ENCODE measurements around the gene ADAMTSL1.

The ADAMTSL1 gene

DNA sequence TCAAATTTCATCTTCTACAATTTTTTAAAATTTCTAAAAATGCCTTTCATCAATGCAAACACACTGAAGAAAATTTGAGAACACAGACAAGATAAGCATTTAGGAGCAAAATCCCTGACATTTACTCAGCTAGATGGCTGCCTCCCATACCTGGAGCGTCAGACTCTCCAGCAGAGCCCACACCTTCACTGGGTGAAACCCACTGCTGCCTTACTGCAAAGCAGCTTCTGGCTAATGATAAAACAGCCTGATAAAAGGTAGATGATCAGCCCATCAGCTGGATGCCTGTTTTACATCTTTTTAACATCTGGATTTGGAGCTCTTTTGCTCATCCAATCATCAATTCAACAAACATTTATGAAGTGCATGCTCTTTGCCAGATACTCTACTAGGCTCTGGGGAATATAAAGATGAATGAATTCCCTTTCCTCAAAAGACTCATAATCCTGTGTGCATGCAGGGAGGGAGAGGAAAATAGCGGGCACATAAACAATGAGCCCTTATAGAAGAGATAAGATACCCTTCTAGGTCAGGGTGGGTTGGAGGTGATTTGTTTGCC, 287.9 kb downstream of the ADAMTSL1 start:
- Mint-ChIP-seq H3K36me3 (ENCODE audit: low read depth) (no peaks in the 10 kb centered on the region), H3K4me1 (ENCODE audit: low read depth) (no peaks in the 10 kb centered on the region), H3K27me3 (peaks cover 5% of the 10 kb centered on the region), H3K9me3 (no peaks in the 10 kb centered on the region), H3K4me3 (no peak overlapping the region), H3K27ac (no peak overlapping the region)

DNA sequence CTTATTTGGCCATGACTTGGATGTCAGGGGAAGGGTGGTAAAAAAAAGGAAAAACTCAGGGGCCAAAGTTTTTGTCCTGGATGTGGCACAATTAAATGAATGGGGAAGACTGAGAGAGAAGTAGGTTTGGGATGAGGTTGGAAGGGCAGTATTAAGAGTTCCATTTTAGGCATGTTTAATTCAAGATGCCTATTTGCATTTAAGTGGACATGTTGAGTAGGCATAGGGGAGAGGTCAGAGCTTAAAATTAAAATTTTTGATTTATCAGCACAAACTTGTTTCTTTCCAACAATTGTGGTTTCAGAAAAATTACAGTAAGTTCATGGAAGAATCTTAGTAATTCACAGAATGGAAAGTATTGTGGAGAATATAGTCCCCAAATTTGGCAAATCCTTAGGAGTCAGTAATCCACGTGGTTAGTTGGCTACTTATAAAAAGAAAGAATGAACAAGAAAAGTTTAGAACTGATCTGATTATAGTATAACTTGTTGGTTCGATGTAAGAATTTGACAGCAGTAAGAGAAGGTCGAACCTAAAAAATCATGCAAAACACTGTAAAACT, 293.1 kb downstream of the ADAMTSL1 start:
- Mint-ChIP-seq H3K4me1 (ENCODE audit: low read depth) (no peaks in the 10 kb centered on the region), H3K4me3 (no peak overlapping the region), H3K36me3 (ENCODE audit: low read depth) (no peaks in the 10 kb centered on the region), H3K27ac (no peak overlapping the region), H3K27me3 (peaks cover 5% of the 10 kb centered on the region), H3K9me3 (no peaks in the 10 kb centered on the region)

DNA sequence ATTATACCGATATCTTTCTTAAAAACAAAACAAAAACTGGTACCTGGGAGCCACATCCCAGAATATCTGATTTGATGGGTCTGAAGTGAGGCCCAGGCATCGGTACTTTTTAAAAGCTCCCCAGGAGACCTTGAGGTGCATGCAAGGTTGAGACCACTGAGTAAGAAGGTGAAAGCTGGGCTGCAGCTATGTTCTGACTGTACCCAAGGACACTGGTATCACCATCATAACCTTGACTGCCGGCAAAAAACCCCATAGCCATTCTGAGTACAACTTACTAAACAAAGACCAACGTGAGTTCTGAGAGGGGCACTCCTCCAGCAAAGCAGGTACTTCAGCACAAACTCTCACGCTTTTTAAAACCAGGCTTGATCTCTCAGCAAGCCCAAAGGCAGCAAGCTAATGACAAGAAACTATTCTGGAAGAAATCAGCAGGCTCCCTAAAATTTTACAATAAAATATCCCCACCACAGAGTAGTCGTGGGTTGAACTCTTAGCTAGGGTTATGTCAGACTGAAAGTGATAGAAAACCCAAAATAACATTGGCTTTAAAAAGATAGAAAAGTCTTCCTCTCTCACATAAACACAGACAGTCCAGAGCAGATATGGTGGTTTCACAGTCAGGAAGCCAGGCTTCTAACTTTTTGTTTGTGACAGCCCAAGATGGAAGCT, 295.1 kb downstream of the ADAMTSL1 start:
- no peak overlapping the region for H3K4me3 Mint-ChIP-seq

GRCh38 chr9:18770131-18770908, 296.4 kb downstream of the ADAMTSL1 start:
- H3K36me3 Mint-ChIP-seq (ENCODE audit: low read depth), result no peaks in the 10 kb centered on the region
- peaks cover 7% of the 10 kb centered on the region for H3K27me3 Mint-ChIP-seq

More for the DNA sequence above, 295.1 kb downstream of the ADAMTSL1 start:
- no peaks in the 10 kb centered on the region for H3K36me3 Mint-ChIP-seq (ENCODE audit: low read depth)
- no peaks in the 10 kb centered on the region for H3K4me1 Mint-ChIP-seq (ENCODE audit: low read depth)
- H3K27me3 Mint-ChIP-seq, result peaks cover 2% of the 10 kb centered on the region
- no peaks in the 10 kb centered on the region for H3K9me3 Mint-ChIP-seq
- no peak overlapping the region for H3K27ac Mint-ChIP-seq

DNA sequence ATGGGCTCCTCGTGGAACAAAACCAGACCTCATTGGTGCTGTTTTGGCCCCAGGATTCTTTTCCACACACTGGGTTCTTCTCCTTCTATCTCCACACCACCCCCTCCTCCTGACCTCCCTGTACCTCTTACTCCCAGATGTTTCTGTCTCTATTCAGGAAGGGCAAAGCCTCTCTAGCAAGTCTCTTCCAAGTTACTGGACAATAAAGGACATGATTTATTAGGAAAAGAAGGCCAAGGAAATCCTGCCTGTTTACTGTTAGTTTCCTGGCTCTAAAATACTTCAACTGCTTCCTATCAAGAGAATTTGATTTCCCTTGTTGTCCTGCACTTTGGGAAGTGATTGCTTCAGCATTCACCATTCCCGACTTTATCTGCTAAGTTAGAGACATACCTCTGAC, 297.1 kb downstream of the ADAMTSL1 start:
- Mint-ChIP-seq H3K27ac (no peak overlapping the region), H3K27me3 (peaks cover 7% of the 10 kb centered on the region), H3K4me1 (ENCODE audit: low read depth) (no peaks in the 10 kb centered on the region), H3K36me3 (ENCODE audit: low read depth) (no peaks in the 10 kb centered on the region), H3K4me3 (no peak overlapping the region), H3K9me3 (no peaks in the 10 kb centered on the region)

More at GRCh38 chr9:18770131-18770908, 296.4 kb downstream of the ADAMTSL1 start:
- Mint-ChIP-seq H3K4me3 (no peak overlapping the region), H3K4me1 (ENCODE audit: low read depth) (no peaks in the 10 kb centered on the region), H3K27ac (no peak overlapping the region), H3K9me3 (no peaks in the 10 kb centered on the region)

GRCh38 chr9:18771763-18772162, 297.8 kb downstream of the ADAMTSL1 start:
- Mint-ChIP-seq H3K9me3 (no peaks in the 10 kb centered on the region), H3K27me3 (peaks cover 7% of the 10 kb centered on the region), H3K36me3 (ENCODE audit: low read depth) (no peaks in the 10 kb centered on the region), H3K27ac (no peak overlapping the region), H3K4me3 (no peak overlapping the region), H3K4me1 (ENCODE audit: low read depth) (no peaks in the 10 kb centered on the region)

DNA sequence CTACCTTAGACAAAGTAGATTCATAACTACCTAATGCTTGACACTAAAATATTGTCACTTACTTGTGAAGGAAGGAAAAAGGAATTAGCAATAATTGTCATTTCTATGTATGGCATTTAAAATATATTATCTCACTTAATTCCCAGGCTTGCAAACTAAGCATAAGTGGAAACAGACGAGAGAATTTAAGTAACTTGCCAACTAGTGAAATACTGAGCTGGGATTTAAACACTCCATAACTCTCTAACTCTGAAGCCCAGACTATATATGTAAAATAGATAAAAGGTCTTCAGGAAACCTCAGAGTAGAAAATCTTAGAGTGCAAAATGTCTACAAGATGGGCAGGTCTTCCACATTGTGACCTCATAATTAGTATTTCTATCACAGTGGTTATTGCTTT, 301.3 kb downstream of the ADAMTSL1 start:
- no peaks in the 10 kb centered on the region for H3K4me1 Mint-ChIP-seq (ENCODE audit: low read depth)
- no peaks in the 10 kb centered on the region for H3K36me3 Mint-ChIP-seq (ENCODE audit: low read depth)
- peaks cover 7% of the 10 kb centered on the region for H3K27me3 Mint-ChIP-seq
- no peak overlapping the region for H3K27ac Mint-ChIP-seq
- no peak overlapping the region for H3K4me3 Mint-ChIP-seq
- no peaks in the 10 kb centered on the region for H3K9me3 Mint-ChIP-seq

DNA sequence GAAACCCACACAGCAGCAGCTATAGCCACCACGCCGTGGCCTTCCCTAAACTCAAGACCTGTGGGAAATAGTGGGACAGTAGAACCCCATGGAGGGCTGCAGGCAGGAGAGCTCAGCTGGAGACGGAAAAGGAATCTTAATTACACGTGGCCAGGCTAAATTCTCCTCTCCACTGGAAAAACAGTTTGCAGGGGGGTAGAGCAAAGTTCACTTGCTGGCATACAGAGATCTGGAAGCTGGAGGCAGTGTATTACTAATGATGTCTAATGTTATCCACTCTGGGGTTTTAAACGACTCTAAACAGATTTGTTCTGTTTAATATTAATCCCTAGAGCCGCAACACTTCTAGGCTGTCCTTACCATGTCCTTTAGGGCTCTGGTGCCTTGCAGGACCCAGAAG, 302.0 kb downstream of the ADAMTSL1 start:
- Mint-ChIP-seq H3K27ac (no peak overlapping the region), H3K9me3 (no peaks in the 10 kb centered on the region), H3K4me1 (ENCODE audit: low read depth) (no peaks in the 10 kb centered on the region), H3K4me3 (no peak overlapping the region), H3K36me3 (ENCODE audit: low read depth) (no peaks in the 10 kb centered on the region), H3K27me3 (peaks cover 7% of the 10 kb centered on the region)

GRCh38 chr9:18776836-18777820, 303.2 kb downstream of the ADAMTSL1 start:
- Mint-ChIP-seq H3K9me3 (no peaks in the 10 kb centered on the region), H3K36me3 (ENCODE audit: low read depth) (no peaks in the 10 kb centered on the region), H3K4me3 (no peak overlapping the region), H3K27me3 (peaks cover 7% of the 10 kb centered on the region), H3K27ac (no peak overlapping the region), H3K4me1 (ENCODE audit: low read depth) (no peaks in the 10 kb centered on the region)

- H3K4me1 Mint-ChIP-seq (ENCODE audit: low read depth), result no peaks in the 10 kb centered on the region
- no peak overlapping the region for H3K4me3 Mint-ChIP-seq
- no peaks in the 10 kb centered on the region for H3K36me3 Mint-ChIP-seq (ENCODE audit: low read depth)
- H3K9me3 Mint-ChIP-seq, result no peaks in the 10 kb centered on the region
- no peak overlapping the region for H3K27ac Mint-ChIP-seq
- H3K27me3 Mint-ChIP-seq, result peaks cover 7% of the 10 kb centered on the region
These were observed 304.2 kb downstream of the ADAMTSL1 start for GRCh38 chr9:18778147-18778546.

- H3K36me3 Mint-ChIP-seq (ENCODE audit: low read depth), result no peaks in the 10 kb centered on the region
- no peaks in the 10 kb centered on the region for H3K9me3 Mint-ChIP-seq
- H3K27ac Mint-ChIP-seq, result no peak overlapping the region
- H3K4me1 Mint-ChIP-seq (ENCODE audit: low read depth), result no peaks in the 10 kb centered on the region
- no peak overlapping the region for H3K4me3 Mint-ChIP-seq
- peaks cover 7% of the 10 kb centered on the region for H3K27me3 Mint-ChIP-seq
These were observed 304.9 kb downstream of the ADAMTSL1 start for GRCh38 chr9:18778846-18779245.

- Mint-ChIP-seq H3K9me3 (no peaks in the 10 kb centered on the region), H3K27ac (no peak overlapping the region), H3K36me3 (ENCODE audit: low read depth) (no peaks in the 10 kb centered on the region), H3K4me1 (ENCODE audit: low read depth) (no peaks in the 10 kb centered on the region), H3K4me3 (no peak overlapping the region), H3K27me3 (no peaks in the 10 kb centered on the region)
These were observed 310.0 kb downstream of the ADAMTSL1 start for GRCh38 chr9:18783909-18784308.

DNA sequence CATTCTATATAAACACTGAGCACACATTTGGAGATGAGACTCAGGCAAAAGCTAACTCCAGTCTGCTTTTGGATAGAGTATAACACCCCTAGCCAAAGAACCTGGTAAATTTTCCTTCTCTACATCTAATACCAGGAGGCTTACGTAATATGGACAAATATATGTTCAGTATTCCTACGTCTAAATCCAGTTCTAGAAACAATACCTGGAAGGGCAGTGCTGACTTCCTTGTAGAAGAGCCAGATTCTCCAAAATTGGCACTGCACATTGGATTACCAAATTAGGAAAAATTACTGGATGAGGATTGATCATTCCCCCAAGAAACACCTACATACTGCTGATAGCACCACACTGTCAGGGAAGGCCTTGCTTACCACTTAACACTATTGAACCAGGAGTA, 311.7 kb downstream of the ADAMTSL1 start:
- H3K4me1 Mint-ChIP-seq (ENCODE audit: low read depth), result no peaks in the 10 kb centered on the region
- no peaks in the 10 kb centered on the region for H3K36me3 Mint-ChIP-seq (ENCODE audit: low read depth)
- H3K27me3 Mint-ChIP-seq, result no peaks in the 10 kb centered on the region
- H3K9me3 Mint-ChIP-seq, result no peaks in the 10 kb centered on the region
- H3K27ac Mint-ChIP-seq, result no peak overlapping the region
- no peak overlapping the region for H3K4me3 Mint-ChIP-seq

- no peak overlapping the region for H3K27ac Mint-ChIP-seq
- H3K36me3 Mint-ChIP-seq (ENCODE audit: low read depth), result no peaks in the 10 kb centered on the region
- no peaks in the 10 kb centered on the region for H3K4me1 Mint-ChIP-seq (ENCODE audit: low read depth)
- H3K9me3 Mint-ChIP-seq, result no peaks in the 10 kb centered on the region
- H3K4me3 Mint-ChIP-seq, result no peak overlapping the region
- H3K27me3 Mint-ChIP-seq, result no peaks in the 10 kb centered on the region
These were observed 312.2 kb downstream of the ADAMTSL1 start for GRCh38 chr9:18786196-18786595.

Data from stimulated activated naive CD8-positive, alpha-beta T cell treated with anti-CD3 and anti-CD28 coated beads, Interleukin-15, Interleukin-2, amounts not matched to agents 100 ng/mL and 50 ng/mL, for 24 hours (primary cell).